SK-N-SH (cell line): ENCODE measurements around the gene ZSCAN25.

Experiments
- JUND ChIP-seq: IDR thresholded peaks from 2 replicates; pipeline ENCODE4 v1.4.0; 2012
- TF ChIP-seq, protein P1 (sequence below): fragments of 200-600 bp; sonication (generic); IDR thresholded peaks from 2 replicates; pipeline ENCODE4 v1.6.1; 2017; ENCODE audit warnings: antibody characterized with exemption, mild to moderate bottlenecking, moderate library complexity
- TF ChIP-seq, protein P2 (sequence below): fragments of 150-350 bp; IDR thresholded peaks from 2 replicates; pipeline ENCODE4 v1.6.1; 2017; ENCODE audit warnings: antibody characterized with exemption, low read length, low read depth, borderline replicate concordance

DNA sequence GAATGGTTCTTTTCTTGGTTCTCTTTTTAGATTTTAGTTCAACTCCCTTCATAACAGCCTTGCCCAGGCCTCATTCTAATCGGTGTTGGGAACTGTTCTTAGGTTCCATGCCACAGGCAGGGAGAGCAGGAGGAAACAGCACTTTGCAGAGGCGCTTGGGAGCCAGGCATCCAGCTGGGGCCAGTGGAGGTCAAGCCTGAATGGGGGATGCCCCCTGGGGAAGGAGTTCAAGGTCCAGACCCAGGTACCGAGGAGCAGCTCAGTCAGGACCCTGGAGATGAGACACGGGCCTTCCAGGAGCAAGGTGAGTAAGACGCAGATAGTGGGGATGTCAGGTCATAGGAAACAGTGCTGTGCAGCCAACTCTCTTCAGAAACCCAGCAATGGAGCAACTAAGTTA lies 4.5 kb downstream of the ZSCAN25 start:
- TF ChIP-seq, protein P1, sequence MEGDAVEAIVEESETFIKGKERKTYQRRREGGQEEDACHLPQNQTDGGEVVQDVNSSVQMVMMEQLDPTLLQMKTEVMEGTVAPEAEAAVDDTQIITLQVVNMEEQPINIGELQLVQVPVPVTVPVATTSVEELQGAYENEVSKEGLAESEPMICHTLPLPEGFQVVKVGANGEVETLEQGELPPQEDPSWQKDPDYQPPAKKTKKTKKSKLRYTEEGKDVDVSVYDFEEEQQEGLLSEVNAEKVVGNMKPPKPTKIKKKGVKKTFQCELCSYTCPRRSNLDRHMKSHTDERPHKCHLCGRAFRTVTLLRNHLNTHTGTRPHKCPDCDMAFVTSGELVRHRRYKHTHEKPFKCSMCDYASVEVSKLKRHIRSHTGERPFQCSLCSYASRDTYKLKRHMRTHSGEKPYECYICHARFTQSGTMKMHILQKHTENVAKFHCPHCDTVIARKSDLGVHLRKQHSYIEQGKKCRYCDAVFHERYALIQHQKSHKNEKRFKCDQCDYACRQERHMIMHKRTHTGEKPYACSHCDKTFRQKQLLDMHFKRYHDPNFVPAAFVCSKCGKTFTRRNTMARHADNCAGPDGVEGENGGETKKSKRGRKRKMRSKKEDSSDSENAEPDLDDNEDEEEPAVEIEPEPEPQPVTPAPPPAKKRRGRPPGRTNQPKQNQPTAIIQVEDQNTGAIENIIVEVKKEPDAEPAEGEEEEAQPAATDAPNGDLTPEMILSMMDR, result no peak
- no peak for TF ChIP-seq JUND
- TF ChIP-seq, protein P2, sequence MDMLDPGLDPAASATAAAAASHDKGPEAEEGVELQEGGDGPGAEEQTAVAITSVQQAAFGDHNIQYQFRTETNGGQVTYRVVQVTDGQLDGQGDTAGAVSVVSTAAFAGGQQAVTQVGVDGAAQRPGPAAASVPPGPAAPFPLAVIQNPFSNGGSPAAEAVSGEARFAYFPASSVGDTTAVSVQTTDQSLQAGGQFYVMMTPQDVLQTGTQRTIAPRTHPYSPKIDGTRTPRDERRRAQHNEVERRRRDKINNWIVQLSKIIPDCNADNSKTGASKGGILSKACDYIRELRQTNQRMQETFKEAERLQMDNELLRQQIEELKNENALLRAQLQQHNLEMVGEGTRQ, result no peak
